ENCODE results near the gene YAF2. TPM values are rescaled to one million over a fixed set of nuclear protein-coding genes. Genes with fewer than 3 reads are reported as not detected.

YAF2 gene
- total and polyA plus RNA-seq, 2 donors (not counting 1 experiment from before 2014, with no cell fraction given): 11.6 to 41.9 TPM

DNA sequence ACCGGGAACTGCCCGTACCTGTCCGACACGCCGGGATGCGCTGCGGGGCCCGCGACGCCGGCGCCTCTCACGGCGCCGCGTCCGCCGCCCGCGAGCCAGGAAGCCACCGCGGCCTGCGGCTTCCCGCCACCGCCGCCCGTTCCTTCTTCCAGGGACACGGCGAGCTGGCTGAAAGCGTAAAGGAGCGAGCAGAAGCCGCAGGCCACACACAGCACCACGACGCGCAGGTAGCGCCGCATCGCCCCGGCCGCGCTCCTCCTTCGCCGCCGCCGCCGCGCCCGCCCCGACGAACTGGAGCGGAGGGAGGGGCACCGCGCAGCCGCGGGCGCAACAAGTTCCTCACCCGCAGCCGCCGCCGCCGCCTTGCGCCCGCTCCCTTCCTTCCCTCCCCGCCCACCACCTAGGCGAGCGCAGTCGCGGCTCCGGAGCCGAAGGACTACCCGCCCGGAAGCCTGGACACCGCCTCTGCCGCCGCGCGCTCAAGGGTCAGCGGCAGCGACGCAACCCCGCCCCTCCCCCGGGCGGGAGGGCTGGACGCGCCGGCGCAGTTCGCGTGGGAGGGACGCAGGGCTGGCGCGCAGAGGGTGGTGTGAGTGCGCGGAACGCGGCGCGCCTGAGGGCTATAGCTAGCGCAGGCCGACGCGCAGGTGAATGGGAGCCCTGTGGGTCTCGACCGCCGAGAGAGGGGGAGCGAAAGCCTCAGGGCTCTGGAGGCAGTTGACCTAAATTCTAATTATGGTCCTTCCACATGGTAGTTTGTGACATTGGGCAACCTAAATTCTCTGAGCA, 93.4 kb downstream of the YAF2 start, which contains the start of gene GXYLT1:
TSS of gene GXYLT1 (minus strand) at position 467 of the 789 bp plus-strand sequence. CDS start at position 239, 228 bp downstream.
- DNase-seq (peak; percentile 90), ATAC-seq (ENCODE audit: low read depth) (peak; percentile 91)
- Histone ChIP-seq H3K27ac (ENCODE audit: low read length in 2 of 2) (peak within 1 kb of the TSS in 1 of 2 donors; percentile 68), H4K20me1 (ENCODE audit: control insufficient read depth, insufficient read depth, low read length, poor library complexity, severe bottlenecking) (no peaks in the 10 kb centered on the region), H3K9ac (ENCODE audit: low read length) (peak within 1 kb of the TSS; percentile 77), H3K4me2 (replicated peaks; ENCODE audit: low read depth, low read length, poor library complexity, severe bottlenecking) (peak within 1 kb of the TSS; percentile 78), H3K4me1 (ENCODE audit: control insufficient read depth in 2 of 2, insufficient read depth in 2 of 2, low read length in 2 of 2) (peaks cover 21 to 27% of the 10 kb centered on the region in 2 donors), H3K4me3 (ENCODE audit: control extremely low read depth in 1 of 5, extremely low read depth in 1 of 5, insufficient read depth in 1 of 5, low read depth in 2 of 5, low read length in 4 of 5) (peak within 1 kb of the TSS; percentile 60 to 78 (median 74)), H3K9me3 (ENCODE audit: control extremely low read depth in 1 of 3, control insufficient read depth in 2 of 3, insufficient read depth in 1 of 3, low read length in 2 of 3) (no peaks in the 10 kb centered on the region), H3K79me2 (ENCODE audit: control insufficient read depth, insufficient read depth, low read length) (peaks cover 42% of the 10 kb centered on the region), H3K27me3 (replicated peaks in 1 of 4; ENCODE audit: control extremely low read depth in 1 of 4, control insufficient read depth in 3 of 4, insufficient read depth in 4 of 4, low read length in 3 of 4) (no peaks in the 10 kb centered on the region), H3K36me3 (replicated peaks in 1 of 2; ENCODE audit: control extremely low read depth in 1 of 2, control insufficient read depth in 1 of 2, extremely low read depth in 1 of 2, insufficient read depth in 2 of 2, low read length in 1 of 2) (no peaks in the 10 kb centered on the region), H2AFZ (ENCODE audit: insufficient read depth, low read depth, low read length, poor library complexity, severe bottlenecking) (peak within 1 kb of the TSS; percentile 95)
- peak within 1 kb of the TSS; percentile 88 for H3K27ac Mint-ChIP-seq
- ChIA-PET POLR2A (interaction anchor here (0.6 kb wide), 1 partner anchor 19 kb away, joined by 5 read pairs; no protein-coding TSS in a partner anchor), CTCF (interaction anchor here (0.6 to 1.3 kb wide), 6 partner anchors 15 to 331 kb away, joined by 3 to 4 read pairs (median 3); no protein-coding TSS in a partner anchor)
- H3K27me3 Mint-ChIP-seq: no peaks in the 10 kb centered on the region
- H3K9me3 Mint-ChIP-seq (ENCODE audit: insufficient read depth): no peaks in the 10 kb centered on the region
- TF ChIP-seq, protein P1, sequence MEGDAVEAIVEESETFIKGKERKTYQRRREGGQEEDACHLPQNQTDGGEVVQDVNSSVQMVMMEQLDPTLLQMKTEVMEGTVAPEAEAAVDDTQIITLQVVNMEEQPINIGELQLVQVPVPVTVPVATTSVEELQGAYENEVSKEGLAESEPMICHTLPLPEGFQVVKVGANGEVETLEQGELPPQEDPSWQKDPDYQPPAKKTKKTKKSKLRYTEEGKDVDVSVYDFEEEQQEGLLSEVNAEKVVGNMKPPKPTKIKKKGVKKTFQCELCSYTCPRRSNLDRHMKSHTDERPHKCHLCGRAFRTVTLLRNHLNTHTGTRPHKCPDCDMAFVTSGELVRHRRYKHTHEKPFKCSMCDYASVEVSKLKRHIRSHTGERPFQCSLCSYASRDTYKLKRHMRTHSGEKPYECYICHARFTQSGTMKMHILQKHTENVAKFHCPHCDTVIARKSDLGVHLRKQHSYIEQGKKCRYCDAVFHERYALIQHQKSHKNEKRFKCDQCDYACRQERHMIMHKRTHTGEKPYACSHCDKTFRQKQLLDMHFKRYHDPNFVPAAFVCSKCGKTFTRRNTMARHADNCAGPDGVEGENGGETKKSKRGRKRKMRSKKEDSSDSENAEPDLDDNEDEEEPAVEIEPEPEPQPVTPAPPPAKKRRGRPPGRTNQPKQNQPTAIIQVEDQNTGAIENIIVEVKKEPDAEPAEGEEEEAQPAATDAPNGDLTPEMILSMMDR (IDR thresholded peaks at IDR 0.05): no peak
- TF ChIP-seq EZH2 (IDR thresholded peaks at IDR 0.05; ENCODE audit: borderline replicate concordance, insufficient read depth, low read depth, low read length, poor library complexity, severe bottlenecking): no peak
- peak within 1 kb of the TSS; percentile 94 for H3K4me3 Mint-ChIP-seq
- intact Hi-C loops (cut with micrococcal nuclease): loop anchor here (1.0 to 10.0 kb wide), 6 partner anchors 47 to 1690 kb away; partner anchors contain the start of genes PPHLN1, TMEM117, YAF2 and ZCRB1
- H3K4me1 Mint-ChIP-seq: peaks cover 40% of the 10 kb centered on the region
- WGBS (ENCODE audit: insufficient coverage): under 1% methylated on average over 100 of the region's 106 CpGs

DNA sequence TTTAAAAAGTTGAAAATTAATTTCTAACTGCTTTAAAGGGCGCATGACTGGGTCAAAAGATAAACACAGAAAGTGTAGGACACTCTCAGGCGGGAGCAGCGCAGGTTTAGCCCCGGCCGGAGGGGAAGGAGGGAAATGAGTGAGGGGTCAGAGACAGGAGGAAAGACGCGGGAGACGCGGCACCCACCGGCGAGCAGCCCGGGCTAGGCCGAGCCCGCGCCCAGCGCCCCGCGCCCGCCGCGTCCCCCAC, 94.0 kb downstream of the YAF2 start:
- peak overlapping the region in 1 of 2 donors; percentile 68 for H3K27ac ChIP-seq (ENCODE audit: low read length in 2 of 2)
- peaks cover 21 to 27% of the 10 kb centered on the region in 2 donors for H3K4me1 ChIP-seq (ENCODE audit: control insufficient read depth in 2 of 2, insufficient read depth in 2 of 2, low read length in 2 of 2)
- peak overlapping the region; percentile 82 for H3K4me3 Mint-ChIP-seq
- POLR2A ChIA-PET: interaction anchor here (0.6 kb wide), 1 partner anchor 18 kb away, joined by 5 read pairs; no protein-coding TSS in a partner anchor
- H3K9me3 Mint-ChIP-seq (ENCODE audit: insufficient read depth): no peaks in the 10 kb centered on the region
- no peaks in the 10 kb centered on the region for H3K27me3 Mint-ChIP-seq
- H3K9ac ChIP-seq (ENCODE audit: low read length): peak overlapping the region; percentile 77
- peak overlapping the region; percentile 95 for H2AFZ ChIP-seq (ENCODE audit: insufficient read depth, low read depth, low read length, poor library complexity, severe bottlenecking)
- peaks cover 44% of the 10 kb centered on the region for H3K4me1 Mint-ChIP-seq
- no peaks in the 10 kb centered on the region for H3K36me3 ChIP-seq (replicated peaks in 1 of 2; ENCODE audit: control extremely low read depth in 1 of 2, control insufficient read depth in 1 of 2, extremely low read depth in 1 of 2, insufficient read depth in 2 of 2, low read length in 1 of 2)
- H3K27me3 ChIP-seq (replicated peaks in 1 of 4; ENCODE audit: control extremely low read depth in 1 of 4, control insufficient read depth in 3 of 4, insufficient read depth in 4 of 4, low read length in 3 of 4): no peaks in the 10 kb centered on the region
- peak overlapping the region; percentile 56 to 78 (median 68) for H3K4me3 ChIP-seq (ENCODE audit: control extremely low read depth in 1 of 5, extremely low read depth in 1 of 5, insufficient read depth in 1 of 5, low read depth in 2 of 5, low read length in 4 of 5)
- H3K27ac Mint-ChIP-seq: peak overlapping the region; percentile 86
- no peaks in the 10 kb centered on the region for H3K9me3 ChIP-seq (ENCODE audit: control extremely low read depth in 1 of 3, control insufficient read depth in 2 of 3, insufficient read depth in 1 of 3, low read length in 2 of 3)
- peak overlapping the region; percentile 78 for H3K4me2 ChIP-seq (replicated peaks; ENCODE audit: low read depth, low read length, poor library complexity, severe bottlenecking)
- WGBS (ENCODE audit: insufficient coverage): 0% methylated on average over 21 of the region's 21 CpGs
- intact Hi-C loops (cut with micrococcal nuclease): loop anchor here (1.0 to 10.0 kb wide), 6 partner anchors 47 to 1691 kb away; partner anchors contain the start of genes PPHLN1, TMEM117, YAF2 and ZCRB1
- no peaks in the 10 kb centered on the region for H4K20me1 ChIP-seq (ENCODE audit: control insufficient read depth, insufficient read depth, low read length, poor library complexity, severe bottlenecking)
- no peak for ATAC-seq (ENCODE audit: low read depth)
- H3K79me2 ChIP-seq (ENCODE audit: control insufficient read depth, insufficient read depth, low read length): peaks cover 47% of the 10 kb centered on the region
- DNase-seq: no peak
- no peak for TF ChIP-seq EZH2 (IDR thresholded peaks at IDR 0.05; ENCODE audit: borderline replicate concordance, insufficient read depth, low read depth, low read length, poor library complexity, severe bottlenecking)
- TF ChIP-seq, protein P1 (IDR thresholded peaks at IDR 0.05): no peak
- CTCF ChIA-PET: no interaction called here
